ENCODE results near the gene RPS6KA5.

RPS6KA5 gene

DNA sequence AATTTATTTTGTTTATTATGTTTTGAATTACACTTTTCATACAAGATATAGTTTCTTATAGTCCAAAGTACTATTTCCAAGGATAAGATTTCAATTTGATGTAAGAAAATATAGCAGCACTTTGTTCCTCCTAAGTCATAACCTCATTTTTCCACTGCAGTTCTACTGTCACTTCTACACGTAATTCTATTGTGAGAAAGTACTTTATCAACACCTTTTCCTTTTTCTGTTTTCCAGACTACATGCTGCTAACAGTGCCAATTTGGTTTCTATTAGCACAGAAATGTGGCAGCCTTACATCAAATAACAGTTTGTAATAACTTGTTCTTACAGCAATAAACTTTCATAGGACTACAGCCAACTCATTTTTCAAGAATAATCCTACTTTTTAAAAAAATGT, 45.0 kb downstream of the RPS6KA5 start:
- H3K27ac ChIP-seq (ENCODE audit: low read depth, low read length), result no peak overlapping the region
- no peaks in the 10 kb centered on the region for H3K9me3 ChIP-seq (ENCODE audit: control insufficient read depth in 1 of 2, low read length in 2 of 2)

DNA sequence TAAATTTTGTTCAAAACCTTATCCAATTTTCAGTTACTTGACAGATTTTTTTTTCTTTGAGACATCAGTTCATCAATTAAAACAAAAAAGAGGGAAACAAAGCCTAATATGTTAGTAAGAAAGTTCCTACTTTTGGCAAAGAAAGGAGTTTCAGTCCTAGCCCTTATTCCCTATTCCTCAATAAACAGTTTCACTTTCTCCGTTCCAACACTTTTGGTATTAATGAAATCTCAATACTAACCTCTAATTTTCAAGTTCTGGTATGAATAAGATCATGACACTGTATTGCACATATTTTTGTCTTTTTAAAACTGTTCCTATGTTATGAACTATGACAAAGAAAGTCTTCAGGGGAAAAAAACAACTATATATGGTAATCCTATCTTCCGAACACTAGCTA, 48.4 kb downstream of the RPS6KA5 start:
- Histone ChIP-seq H3K9ac (ENCODE audit: low read depth in 1 of 2, low read length in 2 of 2) (no peak overlapping the region), H3K4me3 (ENCODE audit: low read depth in 1 of 2, low read length in 2 of 2) (peak overlapping the region in 1 of 2 donors; percentile 11), H3K4me1 (ENCODE audit: control insufficient read depth in 1 of 2, insufficient read depth in 2 of 2, low read length in 2 of 2) (peaks cover 5 to 40% of the 10 kb centered on the region in 2 donors), H3K27me3 (ENCODE audit: control insufficient read depth in 1 of 2, insufficient read depth in 2 of 2, low read length in 2 of 2) (no peaks in the 10 kb centered on the region), H3K27ac (ENCODE audit: low read depth, low read length) (no peak overlapping the region), H3K9me3 (ENCODE audit: control insufficient read depth in 1 of 2, low read length in 2 of 2) (no peaks in the 10 kb centered on the region), H3K36me3 (ENCODE audit: control insufficient read depth in 1 of 2, insufficient read depth in 2 of 2, low read length in 2 of 2) (no peaks in the 10 kb centered on the region)

More for the DNA sequence above, 45.0 kb downstream of the RPS6KA5 start:
- H3K4me3 ChIP-seq (ENCODE audit: low read depth in 1 of 2, low read length in 2 of 2), result no peak overlapping the region
- H3K4me1 ChIP-seq (ENCODE audit: control insufficient read depth in 1 of 2, insufficient read depth in 2 of 2, low read length in 2 of 2), result peaks cover 0 to 31% of the 10 kb centered on the region in 2 donors
- no peaks in the 10 kb centered on the region for H3K27me3 ChIP-seq (ENCODE audit: control insufficient read depth in 1 of 2, insufficient read depth in 2 of 2, low read length in 2 of 2)
- no peaks in the 10 kb centered on the region for H3K36me3 ChIP-seq (ENCODE audit: control insufficient read depth in 1 of 2, insufficient read depth in 2 of 2, low read length in 2 of 2)
- no peak overlapping the region for H3K9ac ChIP-seq (ENCODE audit: low read depth in 1 of 2, low read length in 2 of 2)

DNA sequence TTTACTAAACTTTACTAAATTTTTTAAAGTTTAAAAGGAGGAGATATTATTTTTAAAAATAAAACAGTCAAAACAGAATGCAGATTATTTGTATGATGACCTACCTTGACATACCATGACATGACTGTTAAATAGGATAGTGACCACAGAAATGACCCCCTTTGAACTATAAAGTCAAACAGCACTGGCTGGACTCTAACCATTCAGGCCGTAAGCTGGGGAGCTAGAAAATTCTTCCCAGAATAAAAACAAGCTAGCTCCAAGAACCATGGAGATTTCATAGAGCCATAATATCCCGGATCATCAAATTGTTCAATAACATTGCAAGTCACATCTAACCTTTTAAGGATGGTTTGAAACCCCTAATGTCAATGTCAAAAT, 50.3 kb downstream of the RPS6KA5 start:
- no peak overlapping the region for H3K27ac ChIP-seq (ENCODE audit: low read depth, low read length)
- H3K4me1 ChIP-seq (ENCODE audit: control insufficient read depth in 1 of 2, insufficient read depth in 2 of 2, low read length in 2 of 2), result peaks cover 5 to 32% of the 10 kb centered on the region in 2 donors
- no peaks in the 10 kb centered on the region for H3K9me3 ChIP-seq (ENCODE audit: control insufficient read depth in 1 of 2, low read length in 2 of 2)
- H3K27me3 ChIP-seq (ENCODE audit: control insufficient read depth in 1 of 2, insufficient read depth in 2 of 2, low read length in 2 of 2), result no peaks in the 10 kb centered on the region
- H3K9ac ChIP-seq (ENCODE audit: low read depth in 1 of 2, low read length in 2 of 2), result no peak overlapping the region
- H3K36me3 ChIP-seq (ENCODE audit: control insufficient read depth in 1 of 2, insufficient read depth in 2 of 2, low read length in 2 of 2), result no peaks in the 10 kb centered on the region
- no peak overlapping the region for H3K4me3 ChIP-seq (ENCODE audit: low read depth in 1 of 2, low read length in 2 of 2)

- no peak overlapping the region for H3K4me3 ChIP-seq (ENCODE audit: low read depth in 1 of 2, low read length in 2 of 2)
- H3K27ac ChIP-seq (ENCODE audit: low read depth, low read length), result no peak overlapping the region
- H3K36me3 ChIP-seq (ENCODE audit: control insufficient read depth in 1 of 2, insufficient read depth in 2 of 2, low read length in 2 of 2), result no peaks in the 10 kb centered on the region
- no peaks in the 10 kb centered on the region for H3K27me3 ChIP-seq (ENCODE audit: control insufficient read depth in 1 of 2, insufficient read depth in 2 of 2, low read length in 2 of 2)
- H3K9me3 ChIP-seq (ENCODE audit: control insufficient read depth in 1 of 2, low read length in 2 of 2), result no peaks in the 10 kb centered on the region
- H3K4me1 ChIP-seq (ENCODE audit: control insufficient read depth in 1 of 2, insufficient read depth in 2 of 2, low read length in 2 of 2), result peaks cover 5 to 30% of the 10 kb centered on the region in 2 donors
- H3K9ac ChIP-seq (ENCODE audit: low read depth in 1 of 2, low read length in 2 of 2), result no peak overlapping the region
These were observed 50.8 kb downstream of the RPS6KA5 start for GRCh38 chr14:91009501-91010152.

- Histone ChIP-seq H3K9ac (ENCODE audit: low read depth in 1 of 2, low read length in 2 of 2) (no peak overlapping the region), H3K4me3 (ENCODE audit: low read depth in 1 of 2, low read length in 2 of 2) (no peak overlapping the region), H3K4me1 (ENCODE audit: control insufficient read depth in 1 of 2, insufficient read depth in 2 of 2, low read length in 2 of 2) (peaks cover 5 to 30% of the 10 kb centered on the region in 2 donors), H3K9me3 (ENCODE audit: control insufficient read depth in 1 of 2, low read length in 2 of 2) (no peaks in the 10 kb centered on the region), H3K36me3 (ENCODE audit: control insufficient read depth in 1 of 2, insufficient read depth in 2 of 2, low read length in 2 of 2) (no peaks in the 10 kb centered on the region), H3K27me3 (ENCODE audit: control insufficient read depth in 1 of 2, insufficient read depth in 2 of 2, low read length in 2 of 2) (no peaks in the 10 kb centered on the region), H3K27ac (ENCODE audit: low read depth, low read length) (no peak overlapping the region)
These were observed 51.6 kb downstream of the RPS6KA5 start for GRCh38 chr14:91008759-91009409.

- peaks cover 9 to 21% of the 10 kb centered on the region in 2 donors for H3K4me1 ChIP-seq (ENCODE audit: control insufficient read depth in 1 of 2, insufficient read depth in 2 of 2, low read length in 2 of 2)
- H3K9me3 ChIP-seq (ENCODE audit: control insufficient read depth in 1 of 2, low read length in 2 of 2), result no peaks in the 10 kb centered on the region
- H3K36me3 ChIP-seq (ENCODE audit: control insufficient read depth in 1 of 2, insufficient read depth in 2 of 2, low read length in 2 of 2), result no peaks in the 10 kb centered on the region
- no peaks in the 10 kb centered on the region for H3K27me3 ChIP-seq (ENCODE audit: control insufficient read depth in 1 of 2, insufficient read depth in 2 of 2, low read length in 2 of 2)
- no peak overlapping the region for H3K27ac ChIP-seq (ENCODE audit: low read depth, low read length)
- no peak overlapping the region for H3K4me3 ChIP-seq (ENCODE audit: low read depth in 1 of 2, low read length in 2 of 2)
- H3K9ac ChIP-seq (ENCODE audit: low read depth in 1 of 2, low read length in 2 of 2), result no peak overlapping the region
These were observed 54.7 kb downstream of the RPS6KA5 start for GRCh38 chr14:91005716-91006115.

DNA sequence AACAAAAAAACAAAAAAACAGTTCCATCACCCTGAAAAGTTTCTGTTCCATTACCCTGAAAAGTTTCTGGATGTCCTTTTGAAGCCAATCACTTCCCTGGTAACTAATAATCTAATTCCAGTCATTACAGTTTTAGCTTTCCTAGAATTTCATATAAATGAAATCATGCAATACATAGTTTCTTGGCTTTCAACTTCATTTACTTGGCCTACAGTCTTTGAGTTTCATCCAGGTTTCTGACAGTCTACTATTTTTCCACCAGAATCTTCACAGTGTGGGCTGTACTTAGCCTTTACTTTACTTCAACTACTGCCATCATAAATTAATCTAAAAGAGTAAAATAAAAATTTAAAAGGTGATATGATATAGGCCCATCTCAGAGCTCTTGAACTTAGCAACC, 55.5 kb downstream of the RPS6KA5 start:
- Histone ChIP-seq H3K9ac (ENCODE audit: low read depth in 1 of 2, low read length in 2 of 2) (no peak overlapping the region), H3K4me3 (ENCODE audit: low read depth in 1 of 2, low read length in 2 of 2) (no peak overlapping the region), H3K27me3 (ENCODE audit: control insufficient read depth in 1 of 2, insufficient read depth in 2 of 2, low read length in 2 of 2) (no peaks in the 10 kb centered on the region), H3K27ac (ENCODE audit: low read depth, low read length) (no peak overlapping the region), H3K4me1 (ENCODE audit: control insufficient read depth in 1 of 2, insufficient read depth in 2 of 2, low read length in 2 of 2) (peaks cover 9 to 21% of the 10 kb centered on the region in 2 donors), H3K9me3 (ENCODE audit: control insufficient read depth in 1 of 2, low read length in 2 of 2) (no peaks in the 10 kb centered on the region), H3K36me3 (ENCODE audit: control insufficient read depth in 1 of 2, insufficient read depth in 2 of 2, low read length in 2 of 2) (no peaks in the 10 kb centered on the region)

GRCh38 chr14:90999299-90999698, 61.1 kb downstream of the RPS6KA5 start:
- H3K9ac ChIP-seq (ENCODE audit: low read depth in 1 of 2, low read length in 2 of 2), result no peak overlapping the region
- H3K36me3 ChIP-seq (ENCODE audit: control insufficient read depth in 1 of 2, insufficient read depth in 2 of 2, low read length in 2 of 2), result no peaks in the 10 kb centered on the region
- H3K27ac ChIP-seq (ENCODE audit: low read depth, low read length), result no peak overlapping the region
- no peaks in the 10 kb centered on the region for H3K27me3 ChIP-seq (ENCODE audit: control insufficient read depth in 1 of 2, insufficient read depth in 2 of 2, low read length in 2 of 2)
- H3K4me3 ChIP-seq (ENCODE audit: low read depth in 1 of 2, low read length in 2 of 2), result no peak overlapping the region
- peaks cover 4 to 6% of the 10 kb centered on the region in 2 donors for H3K4me1 ChIP-seq (ENCODE audit: control insufficient read depth in 1 of 2, insufficient read depth in 2 of 2, low read length in 2 of 2)
- H3K9me3 ChIP-seq (ENCODE audit: control insufficient read depth in 1 of 2, low read length in 2 of 2), result no peaks in the 10 kb centered on the region

DNA sequence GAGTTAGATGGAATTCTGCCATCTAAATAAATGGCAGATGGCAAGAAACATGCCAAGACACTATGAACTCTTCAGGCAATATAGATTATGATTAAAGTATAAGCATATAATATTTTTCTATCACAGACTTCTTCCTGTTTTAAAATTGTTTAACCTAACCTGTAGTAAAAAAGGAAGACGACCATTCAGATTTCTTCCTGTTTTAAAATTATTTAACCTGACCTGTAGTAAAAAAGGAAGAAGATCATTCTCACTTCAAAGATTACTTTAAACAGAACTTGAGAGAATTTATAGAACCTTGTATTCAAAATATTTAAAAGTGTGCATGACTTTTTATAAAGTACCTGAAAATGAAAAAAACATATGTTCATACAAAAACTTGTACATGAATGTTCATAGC, 63.5 kb downstream of the RPS6KA5 start:
- Histone ChIP-seq H3K36me3 (ENCODE audit: control insufficient read depth in 1 of 2, insufficient read depth in 2 of 2, low read length in 2 of 2) (no peaks in the 10 kb centered on the region), H3K9ac (ENCODE audit: low read depth in 1 of 2, low read length in 2 of 2) (no peak overlapping the region), H3K27me3 (ENCODE audit: control insufficient read depth in 1 of 2, insufficient read depth in 2 of 2, low read length in 2 of 2) (no peaks in the 10 kb centered on the region), H3K4me3 (ENCODE audit: low read depth in 1 of 2, low read length in 2 of 2) (no peak overlapping the region), H3K27ac (ENCODE audit: low read depth, low read length) (no peak overlapping the region), H3K9me3 (ENCODE audit: control insufficient read depth in 1 of 2, low read length in 2 of 2) (no peaks in the 10 kb centered on the region), H3K4me1 (ENCODE audit: control insufficient read depth in 1 of 2, insufficient read depth in 2 of 2, low read length in 2 of 2) (no peaks in the 10 kb centered on the region)

DNA sequence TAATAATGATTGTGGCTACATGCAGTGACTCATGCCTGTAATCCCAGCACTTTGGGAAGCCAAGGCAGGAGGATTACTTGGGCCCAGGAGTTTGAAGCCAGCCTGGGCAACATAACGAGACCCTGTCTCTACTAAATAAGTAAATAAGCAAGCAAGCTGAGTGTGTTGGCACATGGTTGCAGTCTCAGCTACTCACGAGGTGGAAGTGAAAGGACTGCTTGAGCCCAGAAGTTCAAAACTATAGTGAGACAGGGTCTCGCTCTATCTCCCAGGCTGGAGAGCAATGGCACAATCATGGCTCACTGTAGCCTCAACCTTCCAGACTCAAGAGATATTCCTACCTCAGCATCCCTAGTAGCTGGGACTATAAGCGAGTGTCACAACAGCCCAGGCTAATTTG, 64.7 kb downstream of the RPS6KA5 start:
- Histone ChIP-seq H3K36me3 (ENCODE audit: control insufficient read depth in 1 of 2, insufficient read depth in 2 of 2, low read length in 2 of 2) (no peaks in the 10 kb centered on the region), H3K27ac (ENCODE audit: low read depth, low read length) (no peak overlapping the region), H3K27me3 (ENCODE audit: control insufficient read depth in 1 of 2, insufficient read depth in 2 of 2, low read length in 2 of 2) (no peaks in the 10 kb centered on the region), H3K9ac (ENCODE audit: low read depth in 1 of 2, low read length in 2 of 2) (no peak overlapping the region), H3K4me1 (ENCODE audit: control insufficient read depth in 1 of 2, insufficient read depth in 2 of 2, low read length in 2 of 2) (no peaks in the 10 kb centered on the region), H3K4me3 (ENCODE audit: low read depth in 1 of 2, low read length in 2 of 2) (no peak overlapping the region), H3K9me3 (ENCODE audit: control insufficient read depth in 1 of 2, low read length in 2 of 2) (no peaks in the 10 kb centered on the region)

Measured in duodenal mucosa (tissue), 2 donors.